Activated T-cell treated with anti-CD3 and anti-CD28 coated beads, Interleukin-2, amount 50 U/mL, for 48 hours (primary cell): Measurements from ENCODE around the gene UBE2C.
"Not testable (repeated sequence)": the region's sequence is repeated elsewhere in the genome, so short reads cannot be mapped to it uniquely, and the experiment has no call there.

Experiments used
- DNase-seq, 2 experiments: peaks; one replicate each; pipeline ENCODE4 v3.0.0-alpha.2; 2020

Gene UBE2C

DNA sequence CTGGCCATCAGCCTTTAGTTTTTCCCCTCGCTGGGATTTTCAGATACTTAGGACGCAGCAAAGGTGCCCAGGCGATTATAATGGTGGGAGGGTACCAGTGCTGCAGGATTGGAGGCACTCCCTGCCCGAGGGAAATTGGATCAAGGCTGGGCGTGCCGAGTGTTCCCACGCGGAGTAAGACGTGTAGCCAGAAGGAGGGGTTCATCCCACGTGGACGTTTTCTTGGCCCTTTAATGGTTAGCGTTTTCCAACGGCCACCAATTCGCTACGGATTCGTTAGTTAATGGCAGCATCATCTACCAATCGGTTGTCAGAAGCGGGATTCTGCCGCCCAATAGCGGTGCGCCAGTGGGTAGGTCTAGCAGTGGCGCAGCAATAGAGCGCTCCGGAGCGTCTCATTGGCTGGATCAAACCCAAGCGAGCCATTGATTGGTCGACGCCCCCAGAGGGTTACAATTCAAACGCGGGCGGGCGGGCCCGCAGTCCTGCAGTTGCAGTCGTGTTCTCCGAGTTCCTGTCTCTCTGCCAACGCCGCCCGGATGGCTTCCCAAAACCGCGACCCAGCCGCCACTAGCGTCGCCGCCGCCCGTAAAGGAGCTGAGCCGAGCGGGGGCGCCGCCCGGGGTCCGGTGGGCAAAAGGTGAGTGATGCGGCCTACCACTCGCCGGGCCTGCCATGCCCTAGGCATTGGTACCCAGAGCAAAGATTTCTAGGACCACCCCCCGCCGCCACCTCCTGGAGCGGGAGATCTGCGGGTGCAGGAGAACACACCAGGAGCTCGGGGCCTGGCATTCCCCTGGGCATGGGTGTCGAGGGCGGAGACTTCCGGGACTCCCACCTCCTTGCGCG, at the start of gene UBE2C:
UBE2C (plus strand) TSS at position 488 of the 849 bp plus-strand sequence; CDS start at position 540, 52 bp downstream.
- peak; percentile 95 to 96 for DNase-seq

- DNase-seq, result not testable (repeated sequence)
Measured at GRCh38 chr20:45764618-45765282, 47.7 kb upstream of the UBE2C start.

- DNase-seq, result no peak
Measured at GRCh38 chr20:45765307-45765875, 47.1 kb upstream of the UBE2C start.

DNA sequence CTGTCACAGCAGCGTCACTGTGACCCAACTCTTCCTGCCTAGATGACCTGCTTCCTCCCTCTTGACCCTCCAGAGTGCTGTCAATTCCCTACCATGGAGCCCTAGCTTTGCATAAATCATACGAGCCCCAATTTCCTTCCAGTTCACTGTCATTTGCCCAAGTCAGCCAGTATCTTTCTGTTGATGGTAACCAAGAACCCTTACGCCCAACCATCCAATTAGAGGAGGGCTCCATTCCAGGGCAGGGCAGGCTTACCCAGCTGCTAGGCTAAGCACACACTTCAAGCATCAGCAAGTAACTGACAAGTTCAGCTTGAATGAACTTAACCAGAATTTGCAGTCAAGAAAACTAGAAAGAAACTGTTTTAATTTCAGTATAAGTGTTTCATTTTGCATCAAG, 46.5 kb upstream of the UBE2C start:
- no peak for DNase-seq

- no peak for DNase-seq
Measured at GRCh38 chr20:45768479-45768878, 44.0 kb upstream of the UBE2C start.

- DNase-seq, result peak; percentile 88 to 90
Measured at GRCh38 chr20:45771182-45771759, 41.2 kb upstream of the UBE2C start.

DNA sequence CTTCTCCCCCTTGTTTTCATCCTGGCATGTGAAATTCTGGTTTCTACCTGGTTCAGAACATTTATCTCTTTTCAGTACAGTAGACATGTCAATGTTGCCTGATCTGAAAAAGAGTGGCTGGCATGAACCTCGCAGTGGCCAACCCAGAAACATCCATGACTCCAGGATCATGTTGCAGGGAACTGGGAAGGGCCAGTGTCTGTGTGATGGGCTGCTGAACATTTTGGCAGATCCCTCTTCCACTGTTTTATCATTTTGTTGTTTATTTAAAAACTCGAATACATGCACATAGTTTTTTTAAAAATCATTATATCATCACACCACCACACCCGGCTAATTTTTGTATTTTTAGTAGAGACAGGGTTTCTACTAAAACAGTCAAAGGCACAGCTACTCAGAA, 39.8 kb upstream of the UBE2C start:
- DNase-seq, result no peak

DNA sequence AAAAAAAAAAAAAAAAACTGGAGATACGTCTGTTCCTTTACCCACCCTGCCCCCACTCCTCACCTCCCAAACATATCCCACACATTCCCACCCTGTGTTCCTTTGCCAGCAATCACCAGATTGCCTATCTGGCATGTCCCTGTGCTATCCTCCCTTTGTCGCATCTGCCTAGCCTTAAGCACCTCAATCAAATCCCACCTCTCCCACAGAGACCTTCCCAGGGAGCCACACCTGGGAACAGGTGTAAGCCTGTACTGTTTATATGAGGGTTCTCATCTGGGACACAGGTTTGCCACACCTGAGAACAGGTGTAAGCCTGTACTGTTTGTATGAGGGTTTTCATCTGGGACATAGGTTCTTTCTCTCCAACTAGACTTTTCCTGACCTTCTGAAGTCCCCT, 37.5 kb upstream of the UBE2C start:
- DNase-seq, result no peak

- no peak for DNase-seq
Measured at GRCh38 chr20:45775411-45775810, 37.0 kb upstream of the UBE2C start.

GRCh38 chr20:45776931-45777330, 35.5 kb upstream of the UBE2C start:
- DNase-seq, result no peak

GRCh38 chr20:45779011-45779915, 33.2 kb upstream of the UBE2C start:
- no peak for DNase-seq

- DNase-seq, result no peak
Measured at GRCh38 chr20:45780159-45780558, 32.3 kb upstream of the UBE2C start.

DNA sequence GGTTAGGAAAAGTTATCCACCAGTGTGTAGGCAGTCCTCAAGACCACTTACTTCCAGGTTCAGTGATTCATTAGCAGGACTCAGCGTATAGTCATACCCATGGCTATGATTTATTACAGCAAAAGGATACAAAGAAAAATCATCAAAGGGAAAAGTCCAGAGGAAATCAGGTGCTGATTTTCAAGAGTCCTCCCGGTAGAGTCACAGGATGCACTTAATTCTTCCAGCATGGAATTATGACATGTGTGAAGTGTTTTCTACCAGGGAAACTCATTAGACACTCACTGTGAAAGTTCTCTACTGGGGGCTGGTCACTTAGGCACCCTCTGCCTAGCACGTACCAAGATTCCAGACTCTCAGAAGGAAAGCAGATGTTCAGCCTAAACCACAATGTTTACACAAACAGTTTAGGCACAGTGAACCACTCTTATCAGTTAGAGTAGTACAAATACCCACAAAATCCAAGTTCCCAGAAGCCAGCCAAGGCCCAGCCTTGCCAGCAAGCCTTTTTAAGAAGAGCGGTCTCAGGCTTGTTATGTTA, 31.0 kb upstream of the UBE2C start:
- no peak for DNase-seq

DNA sequence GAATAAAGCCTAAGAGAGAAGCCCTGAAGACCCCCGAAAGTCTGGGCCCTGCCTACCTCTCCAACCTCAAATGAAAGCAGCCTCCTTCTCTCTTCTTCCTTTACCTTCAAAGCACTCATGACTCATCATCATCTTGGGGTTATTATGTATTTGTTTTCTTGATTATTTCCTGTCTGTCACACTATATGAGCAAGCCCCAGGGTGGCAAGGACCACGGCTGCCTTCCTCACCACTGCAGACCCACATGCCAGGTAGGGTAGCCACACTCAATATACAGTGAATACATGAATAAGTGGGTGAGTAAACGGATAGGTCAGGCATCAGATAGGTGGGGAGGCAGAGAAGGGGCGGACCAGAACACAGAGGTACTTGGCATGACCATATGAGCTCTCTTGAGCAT, 29.6 kb upstream of the UBE2C start:
- peak in 1 of 2 experiments; percentile 23 for DNase-seq

DNA sequence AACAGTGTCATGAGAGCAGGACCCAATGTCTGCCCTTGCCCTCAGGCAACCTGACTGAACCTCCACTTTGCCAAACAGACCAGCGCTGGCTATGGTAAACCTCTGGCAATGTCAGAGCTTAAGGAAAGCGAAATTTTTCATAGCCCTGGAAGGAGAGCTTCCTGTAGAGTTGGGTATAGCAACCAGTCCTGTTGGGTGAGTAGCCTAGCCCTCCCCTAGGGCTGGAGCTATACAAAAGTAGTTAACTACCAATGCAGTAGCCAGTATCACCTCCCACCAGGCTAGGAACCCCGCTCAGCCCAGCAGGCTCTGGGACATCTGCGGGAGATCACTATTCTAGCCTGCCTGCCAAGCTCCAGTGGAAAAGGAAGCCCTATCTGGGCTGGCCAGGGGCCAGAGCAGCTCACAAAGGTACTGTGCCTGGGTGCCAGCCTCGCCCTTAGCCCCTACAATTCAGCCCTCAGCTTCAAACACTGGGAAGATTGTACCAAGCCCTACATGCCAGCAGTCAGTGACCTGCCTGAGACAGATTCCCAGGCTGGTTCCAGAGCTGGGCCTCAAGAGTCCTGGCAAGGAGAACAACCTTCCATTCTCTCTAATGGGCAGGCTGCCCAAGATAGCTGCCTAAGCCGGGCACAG, 28.7 kb upstream of the UBE2C start:
- no peak for DNase-seq

DNA sequence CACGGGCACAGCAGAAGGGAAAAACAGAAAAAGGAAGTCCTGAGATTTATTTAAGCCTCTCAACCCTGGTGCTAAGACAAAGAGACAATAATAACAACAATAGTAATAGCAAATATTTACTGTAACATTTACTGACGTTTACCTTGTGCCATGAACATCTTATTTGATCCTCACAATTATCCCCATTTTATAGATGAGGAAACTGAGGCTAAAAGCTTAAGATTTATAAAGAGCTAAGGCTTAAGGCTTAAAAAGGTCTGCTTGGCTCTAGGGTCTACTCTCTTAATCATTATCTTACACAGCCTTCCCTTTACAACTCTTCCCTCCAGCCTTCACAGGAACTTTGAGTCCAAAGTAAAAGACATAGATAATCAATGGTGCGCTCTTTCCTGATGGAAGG, 24.1 kb upstream of the UBE2C start:
- DNase-seq, result no peak

- DNase-seq, result peak in 1 of 2 experiments; percentile 20
Measured at GRCh38 chr20:45792317-45793118, 19.9 kb upstream of the UBE2C start.

GRCh38 chr20:45796337-45797065, 15.9 kb upstream of the UBE2C start:
- no peak for DNase-seq

DNA sequence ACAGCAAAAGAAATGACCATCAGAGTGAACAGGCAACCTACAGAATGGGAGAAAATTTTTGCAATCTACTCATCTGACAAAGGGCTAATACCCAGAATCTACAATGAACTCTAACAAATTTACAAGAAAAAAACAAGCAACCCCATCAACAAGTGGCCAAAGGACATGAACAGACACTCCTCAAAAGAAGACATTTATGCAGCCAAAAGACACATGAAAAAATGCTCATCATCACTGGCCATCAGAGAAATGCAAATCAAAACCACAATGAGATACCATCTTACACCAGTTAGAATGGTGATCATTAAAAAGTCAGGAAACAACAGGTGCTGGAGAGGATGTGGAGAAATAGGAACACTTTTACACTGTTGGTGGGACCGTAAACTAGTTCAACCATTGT, 14.9 kb upstream of the UBE2C start:
- DNase-seq, result not testable (repeated sequence)

DNA sequence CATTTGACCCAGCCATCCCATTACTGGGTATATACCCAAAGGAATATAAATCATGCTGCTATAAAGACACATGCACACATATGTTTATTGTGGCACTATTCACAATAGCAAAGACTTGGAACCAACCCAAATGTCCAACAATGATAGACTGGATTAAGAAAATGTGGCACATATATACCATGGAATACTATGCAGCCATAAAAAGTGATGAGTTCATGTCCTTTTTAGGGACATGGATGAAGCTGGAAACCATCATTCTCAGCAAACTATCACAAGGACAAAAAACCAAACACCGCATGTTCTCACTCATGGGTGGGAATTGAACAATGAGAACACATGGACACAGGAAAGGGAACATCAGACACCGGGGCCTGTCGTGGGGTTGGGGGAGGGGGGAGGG, 14.5 kb upstream of the UBE2C start:
- DNase-seq, result not testable (repeated sequence)
